G401 (cell line): ENCODE results near the gene PPP2R5D. TPM values are rescaled to one million over a fixed set of nuclear protein-coding genes. Genes with fewer than 3 reads are reported as not detected.
A peak's percentile ranks its signal among the peaks of the same experiment; 100 is the strongest.
"Not testable (repeated sequence)": the region's sequence is repeated elsewhere in the genome, so short reads cannot be mapped to it uniquely, and the experiment has no call there.

Source experiments
- DNase-seq: peaks from one replicate; pipeline ENCODE4 v3.0.0-alpha.2; 2015; ENCODE audit warnings: low spot score
- in situ Hi-C: cut with HindIII; loops from 2 replicates; pipeline ENCODE4 v1.10.0; 2016; ENCODE audit warnings: low sequenced_read_pairs, mixed read lengths
- total RNA-seq: library from RNA; depleted of rRNA; stranded (reverse); fragments of >200 nt; shearing (Covaris generic); gene quantifications from 2 replicates; pipeline ENCODE4 v1.2.3, GENCODE V29; 2014

Gene PPP2R5D
- total RNA-seq, 1 experiment from 2014 or later: 71.0 TPM

- DNase-seq: peak; percentile 27
Measured at GRCh38 chr6:42984924-42985475, 630 bp downstream of the PPP2R5D start.

GRCh38 chr6:42987533-42988451, 3.4 kb downstream of the PPP2R5D start:
- no peak for DNase-seq
- in situ Hi-C loops: no loop called here

More at GRCh38 chr6:42984924-42985475, 630 bp downstream of the PPP2R5D start:
- in situ Hi-C loops: no loop called here

- DNase-seq: peak; percentile 20
- in situ Hi-C loops: no loop called here
Measured at GRCh38 chr6:42988486-42989020, 4.2 kb downstream of the PPP2R5D start.

- in situ Hi-C loops: no loop called here
- no peak for DNase-seq
Measured at GRCh38 chr6:42989923-42990322, 5.6 kb downstream of the PPP2R5D start.

- DNase-seq: no peak
- in situ Hi-C loops: no loop called here
Measured at GRCh38 chr6:42993445-42993844, 9.1 kb downstream of the PPP2R5D start.

- no peak for DNase-seq
Measured at GRCh38 chr6:42996513-42996912, 12.1 kb downstream of the PPP2R5D start.

GRCh38 chr6:42998205-42998604, 13.8 kb downstream of the PPP2R5D start:
- DNase-seq, in situ Hi-C loops: not testable (repeated sequence)

More at GRCh38 chr6:42996513-42996912, 12.1 kb downstream of the PPP2R5D start:
- in situ Hi-C loops: no loop called here

GRCh38 chr6:43001843-43002242, 17.5 kb downstream of the PPP2R5D start:
- DNase-seq: no peak
- in situ Hi-C loops: no loop called here

GRCh38 chr6:43005844-43006243, 21.5 kb downstream of the PPP2R5D start:
- DNase-seq: no peak
- in situ Hi-C loops: no loop called here

- no peak for DNase-seq
- in situ Hi-C loops: no loop called here
Measured at GRCh38 chr6:43006251-43006650, 21.9 kb downstream of the PPP2R5D start.

GRCh38 chr6:43007126-43007525, 22.8 kb downstream of the PPP2R5D start:
- in situ Hi-C loops: no loop called here
- no peak for DNase-seq

GRCh38 chr6:43009124-43009523, 24.8 kb downstream of the PPP2R5D start:
- in situ Hi-C loops: no loop called here
- DNase-seq: peak; percentile 16

GRCh38 chr6:43011207-43011606, 26.8 kb downstream of the PPP2R5D start:
- DNase-seq: no peak
- in situ Hi-C loops: no loop called here

- no peak for DNase-seq
- in situ Hi-C loops: no loop called here
Measured at GRCh38 chr6:43012364-43012763, 28.0 kb downstream of the PPP2R5D start.

- no peak for DNase-seq
- in situ Hi-C loops: no loop called here
Measured at GRCh38 chr6:43013097-43013842, 28.9 kb downstream of the PPP2R5D start.

GRCh38 chr6:43013843-43014433, 29.6 kb downstream of the PPP2R5D start, which contains the start of the genes KLHDC3 and MEA1:
Gene KLHDC3 (plus strand): TSS chr6:43014249. CDS start chr6:43017193, 2,944 bp downstream.
Gene MEA1 (minus strand): TSS chr6:43013946. CDS start chr6:43013813, 133 bp downstream.
- peak; percentile 100 for DNase-seq
- in situ Hi-C loops: no loop called here

- no peak for DNase-seq
- in situ Hi-C loops: no loop called here
Measured at GRCh38 chr6:43014434-43014909, 30.1 kb downstream of the PPP2R5D start.

GRCh38 chr6:43016176-43016942, 32.0 kb downstream of the PPP2R5D start:
- in situ Hi-C loops: no loop called here
- DNase-seq: no peak
